Lower leg skin (tissue), 3 donors: Measurements from ENCODE around the gene RB1.

Experiments used
- CTCF ChIP-seq, 3 donors: fragments of 450-650 bp; IDR thresholded peaks; one replicate each; pipeline ENCODE4 v1.5.1; 2016; ENCODE audit warnings: antibody characterized with exemption in 3 of 3, mild to moderate bottlenecking in 3 of 3, moderate library complexity in 2 of 3
- POLR2A ChIP-seq, 2 donors: fragments of 450-650 bp; IDR thresholded peaks; one replicate each; pipeline ENCODE4 v1.6.1; 2016 to 2017; ENCODE audit warnings: antibody characterized with exemption in 2 of 2, mild to moderate bottlenecking in 1 of 2, moderate library complexity in 1 of 2

DNA sequence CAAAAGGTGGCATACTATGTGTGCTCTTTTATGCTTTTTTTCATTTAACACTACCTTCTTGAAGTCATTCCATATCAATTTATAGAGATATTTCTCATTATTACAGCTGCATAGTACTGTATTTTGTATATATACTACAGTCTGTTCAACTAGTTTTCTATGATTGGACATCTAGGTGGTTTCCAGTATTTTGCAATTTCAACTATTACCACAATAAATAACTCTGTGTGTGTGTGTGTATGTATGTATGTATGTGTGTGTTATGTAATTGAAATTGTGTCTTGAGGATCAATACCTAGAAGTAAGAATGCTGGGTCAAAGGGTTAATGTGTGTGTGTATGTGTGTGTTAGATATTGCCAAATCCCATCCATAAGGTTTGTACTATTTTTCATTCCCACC, 102.3 kb downstream of the RB1 start:
- TF ChIP-seq CTCF (IDR thresholded peaks at IDR 0.05) (no peak), POLR2A (IDR thresholded peaks at IDR 0.05) (no peak)
